HepG2 (cell line): ENCODE measurements around the gene ATG9A. TPM values are rescaled to one million over a fixed set of nuclear protein-coding genes. Genes with fewer than 3 reads are reported as not detected.
A peak's percentile ranks its signal among the peaks of the same experiment; 100 is the strongest.

Source experiments
- BORCS8-MEF2B ChIP-seq: sonication (generic); formaldehyde crosslinking; IDR thresholded peaks from 2 replicates; pipeline ENCODE4 v1.8.0; 2022; ENCODE audit warnings: mild to moderate bottlenecking, missing genetic modification reagents
- EED ChIP-seq: sonication (generic); formaldehyde crosslinking; IDR thresholded peaks from 2 replicates; pipeline ENCODE4 v1.5.0; 2020; ENCODE audit warnings: mild to moderate bottlenecking, missing genetic modification reagents
- GATAD2A ChIP-seq: IDR thresholded peaks from 2 replicates; pipeline ENCODE4 v1.6.1; 2016
- GPBP1L1 ChIP-seq: sonication (generic); formaldehyde crosslinking; IDR thresholded peaks from 2 replicates; pipeline ENCODE4 v1.5.0; 2020; ENCODE audit warnings: mild to moderate bottlenecking, missing genetic modification reagents
- HNRNPL ChIP-seq: fragments of 200-400 bp; formaldehyde crosslinking; IDR thresholded peaks from 2 replicates; pipeline ENCODE4 v1.6.1; 2017; ENCODE audit warnings: mild to moderate bottlenecking, low read depth, low read length
- HNRNPLL ChIP-seq: fragments of 200-400 bp; formaldehyde crosslinking; IDR thresholded peaks from 2 replicates; pipeline ENCODE4 v1.6.1; 2017; ENCODE audit warnings: mild to moderate bottlenecking, low read depth, low read length; ENCODE audit not compliant: poor library complexity, severe bottlenecking
- MTA1 ChIP-seq: sonication (generic); formaldehyde crosslinking; IDR thresholded peaks from 2 replicates; pipeline ENCODE4 v1.4.0; 2020; ENCODE audit warnings: missing genetic modification reagents, mild to moderate bottlenecking, borderline replicate concordance
- MZF1 ChIP-seq: sonication (generic); formaldehyde crosslinking; IDR thresholded peaks from 2 replicates; pipeline ENCODE4 v1.8.1; 2023; ENCODE audit warnings: mild to moderate bottlenecking, missing genetic modification reagents, borderline replicate concordance
- NCOA5 ChIP-seq: sonication (generic); formaldehyde crosslinking; IDR thresholded peaks from 2 replicates; pipeline ENCODE4 v1.4.0; 2020; ENCODE audit warnings: missing genetic modification reagents
- NKX3-1 ChIP-seq: sonication (generic); formaldehyde crosslinking; IDR thresholded peaks from 2 replicates; pipeline ENCODE4 v1.5.0; 2020; ENCODE audit warnings: missing genetic modification reagents
- PPARG ChIP-seq: conservative IDR thresholded peaks from 2 replicates; pipeline ENCODE4 v1.6.1; 2016; ENCODE audit warnings: missing biosample characterization, missing genetic modification reagents
- RXRB ChIP-seq: IDR thresholded peaks from 2 replicates; pipeline ENCODE4 v1.6.1; 2016; ENCODE audit warnings: borderline replicate concordance, missing genetic modification reagents, missing compliant biosample characterization
- TEAD3 ChIP-seq: optimal IDR thresholded peaks from 2 replicates; pipeline ENCODE3; 2016; ENCODE audit warnings: borderline replicate concordance
- USF2 ChIP-seq, 2 experiments: sonication (generic) in 1 of 2; formaldehyde crosslinking in 1 of 2; IDR thresholded peaks; 2 replicates each; pipeline versions ENCODE4 v1.5.1 to v1.6.1; 2011 to 2020; ENCODE audit warnings: borderline replicate concordance in 1 of 2, low read depth in 1 of 2, low read length in 1 of 2, mild to moderate bottlenecking in 1 of 2, missing genetic modification reagents in 1 of 2, moderate library complexity in 1 of 2
- ZBTB42 ChIP-seq: sonication (generic); formaldehyde crosslinking; IDR thresholded peaks from 2 replicates; pipeline ENCODE4 v1.5.0; 2020; ENCODE audit warnings: mild to moderate bottlenecking, missing genetic modification reagents
- ZFP36L1 ChIP-seq: sonication (generic); formaldehyde crosslinking; IDR thresholded peaks from 2 replicates; pipeline ENCODE4 v1.8.0; 2022; ENCODE audit warnings: mild to moderate bottlenecking, missing genetic modification reagents, moderate library complexity
- ZFP90 ChIP-seq: sonication (generic); formaldehyde crosslinking; IDR thresholded peaks from 2 replicates; pipeline ENCODE4 v1.8.0; 2022; ENCODE audit warnings: missing genetic modification reagents, mild to moderate bottlenecking, inconsistent platforms, borderline replicate concordance
- ZNF558 ChIP-seq: sonication (generic); formaldehyde crosslinking; IDR thresholded peaks from 2 replicates; pipeline ENCODE4 v1.9.0; 2022; ENCODE audit warnings: mild to moderate bottlenecking, missing genetic modification reagents, borderline replicate concordance
- ZNF567 ChIP-seq: sonication (generic); formaldehyde crosslinking; IDR thresholded peaks from 2 replicates; pipeline ENCODE4 v1.8.1; 2023; ENCODE audit warnings: mild to moderate bottlenecking, missing genetic modification reagents, borderline replicate concordance
- ZNF704 ChIP-seq: sonication (generic); formaldehyde crosslinking; IDR thresholded peaks from 2 replicates; pipeline ENCODE4 v1.8.1; 2023; ENCODE audit warnings: mild to moderate bottlenecking, inconsistent platforms, moderate library complexity, missing genetic modification reagents, borderline replicate concordance
- ZNF83 ChIP-seq: sonication (generic); formaldehyde crosslinking; IDR thresholded peaks from 2 replicates; pipeline ENCODE4 v1.4.0; 2020; ENCODE audit warnings: missing genetic modification reagents, mild to moderate bottlenecking, borderline replicate concordance
- polyA plus RNA-seq, 8 experiments: library from polyadenylated mRNA; depleted of rRNA in 3 of 8; stranded (reverse) in 7 of 8; unstranded in 1 of 8; fragments of >200 nt; fragmentation: Illumina TruSeq in 4 of 8; extraction: Trizol in 4 of 8; gene quantifications; 2 replicates each; pipeline versions ENCODE4 v1.2.1 to v1.2.3, GENCODE V29; 2011 to 2016; ENCODE audit warnings: low read depth in 4 of 8, missing spikeins in 1 of 8, mixed read lengths in 1 of 8; ENCODE audit not compliant: insufficient read depth in 1 of 8
- total RNA-seq, 5 experiments: library from RNA; depleted of rRNA; stranded (reverse); fragments of >200 nt; fragmentation: Illumina TruSeq; extraction: Trizol; gene quantifications; 2 replicates each; pipeline ENCODE4 v1.2.3, GENCODE V29; 2016; ENCODE audit warnings: low read depth in 1 of 5

The ATG9A gene
- total and polyA plus RNA-seq, 2 of the 13 experiments (the other 11 are each of a cell fraction or from before 2014, with no cell fraction given): 35.0 to 131 TPM

- TF ChIP-seq ZNF704 (CRISPR knock-in tag): no peak; the same call in 1 of the 2 replicates
- no peak for TF ChIP-seq ZNF558 (CRISPR knock-in tag)
- no peak for TF ChIP-seq BORCS8-MEF2B (CRISPR knock-in tag)
- no peak for TF ChIP-seq PPARG (CRISPR knock-in tag)
- TF ChIP-seq MZF1 (CRISPR knock-in tag): no peak
- peak; percentile 46 for TF ChIP-seq TEAD3 (CRISPR knock-in tag)
- no peak for TF ChIP-seq HNRNPLL
- TF ChIP-seq GPBP1L1 (CRISPR knock-in tag): no peak
- TF ChIP-seq NKX3-1: no peak
- TF ChIP-seq GATAD2A (CRISPR knock-in tag): no peak
- TF ChIP-seq ZBTB42 (CRISPR knock-in tag): 0 out of 2 replicates have a peak, but pooled peaks have one; percentile 11
- TF ChIP-seq MTA1 (CRISPR knock-in tag): peak; percentile 43; the same call in 1 of the 2 replicates
- TF ChIP-seq HNRNPL: no peak
- no peak for TF ChIP-seq USF2 (IDR thresholded peaks at IDR 0.05; ENCODE audit: low read depth, low read length)
- no peak for TF ChIP-seq USF2 (CRISPR knock-in tag; IDR thresholded peaks at IDR 0.05; ENCODE audit: borderline replicate concordance)
- TF ChIP-seq NCOA5 (CRISPR knock-in tag): no peak
- TF ChIP-seq EED (CRISPR knock-in tag): 0 out of 2 replicates have a peak, but pooled peaks have one; percentile 5
- TF ChIP-seq ZFP36L1 (CRISPR knock-in tag): no peak; the same call in 1 of the 2 replicates
- 0 out of 2 replicates have a peak, but pooled peaks have one; percentile 61 for TF ChIP-seq ZNF567
- peak; percentile 69; the same call in 1 of the 2 replicates for TF ChIP-seq ZNF83 (CRISPR knock-in tag)
- no peak for TF ChIP-seq RXRB
- peak; percentile 66 for TF ChIP-seq ZFP90 (CRISPR knock-in tag)
- TF ChIP-seq, all 625 proteins: peak for 125
These were observed 664 bp upstream of the ATG9A start (continued) for GRCh38 chr2:219230059-219230540.
